ENCODE data around the gene VAMP8. TPM values are rescaled to one million over a fixed set of nuclear protein-coding genes. Genes with fewer than 3 reads are reported as not detected.
"Not testable (repeated sequence)": the region's sequence is repeated elsewhere in the genome, so short reads cannot be mapped to it uniquely, and the experiment has no call there.

VAMP8 gene
- total RNA-seq, 1 experiment from 2014 or later, result not detected

- no peak for TF ChIP-seq EZH2 (IDR thresholded peaks at IDR 0.05; ENCODE audit: borderline replicate concordance, low read depth, low read length, poor library complexity, severe bottlenecking)
- TF ChIP-seq, protein P1, sequence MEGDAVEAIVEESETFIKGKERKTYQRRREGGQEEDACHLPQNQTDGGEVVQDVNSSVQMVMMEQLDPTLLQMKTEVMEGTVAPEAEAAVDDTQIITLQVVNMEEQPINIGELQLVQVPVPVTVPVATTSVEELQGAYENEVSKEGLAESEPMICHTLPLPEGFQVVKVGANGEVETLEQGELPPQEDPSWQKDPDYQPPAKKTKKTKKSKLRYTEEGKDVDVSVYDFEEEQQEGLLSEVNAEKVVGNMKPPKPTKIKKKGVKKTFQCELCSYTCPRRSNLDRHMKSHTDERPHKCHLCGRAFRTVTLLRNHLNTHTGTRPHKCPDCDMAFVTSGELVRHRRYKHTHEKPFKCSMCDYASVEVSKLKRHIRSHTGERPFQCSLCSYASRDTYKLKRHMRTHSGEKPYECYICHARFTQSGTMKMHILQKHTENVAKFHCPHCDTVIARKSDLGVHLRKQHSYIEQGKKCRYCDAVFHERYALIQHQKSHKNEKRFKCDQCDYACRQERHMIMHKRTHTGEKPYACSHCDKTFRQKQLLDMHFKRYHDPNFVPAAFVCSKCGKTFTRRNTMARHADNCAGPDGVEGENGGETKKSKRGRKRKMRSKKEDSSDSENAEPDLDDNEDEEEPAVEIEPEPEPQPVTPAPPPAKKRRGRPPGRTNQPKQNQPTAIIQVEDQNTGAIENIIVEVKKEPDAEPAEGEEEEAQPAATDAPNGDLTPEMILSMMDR (conservative IDR thresholded peaks at IDR 0.05; ENCODE audit: low read depth, low read length), result no peak
- no peak overlapping the region for H3K4me3 ChIP-seq (ENCODE audit: low read depth, low read length, poor library complexity, severe bottlenecking)
- no peak for DNase-seq (ENCODE audit: low spot score)
- intact Hi-C loops (cut with micrococcal nuclease; ENCODE audit: unreplicated experiment), result loop anchor here (10.0 kb wide), 1 partner anchor 492 kb away; no protein-coding TSS in a partner anchor
- CTCF ChIA-PET, result no interaction called here
- no peaks in the 10 kb centered on the region for H3K27me3 ChIP-seq (replicated peaks; ENCODE audit: insufficient read depth, low read depth, low read length, poor library complexity)
- no peaks in the 10 kb centered on the region for H3K9me3 ChIP-seq (ENCODE audit: low read depth, low read length, poor library complexity, severe bottlenecking)
- peaks cover 11% of the 10 kb centered on the region for H3K4me1 ChIP-seq (ENCODE audit: insufficient read depth, low read length, poor library complexity, severe bottlenecking)
- no TSS peak for BruUV-seq (replicated peaks)
- POLR2A ChIA-PET (ENCODE audit: low non-redundant PET), result no interaction called here
- no peak overlapping the region for H3K27ac ChIP-seq (ENCODE audit: low read depth, low read length, poor library complexity, severe bottlenecking)
- H3K36me3 ChIP-seq (ENCODE audit: insufficient read depth, low read length, poor library complexity, severe bottlenecking), result peaks cover 42% of the 10 kb centered on the region
Observed at GRCh38 chr2:85557130-85557529, 20.3 kb upstream of the VAMP8 start.

- intact Hi-C loops (cut with micrococcal nuclease; ENCODE audit: unreplicated experiment), result loop anchor here (10.0 kb wide), 1 partner anchor 493 kb away; no protein-coding TSS in a partner anchor
- no peak for DNase-seq (ENCODE audit: low spot score)
- CTCF ChIA-PET, result no interaction called here
Observed at GRCh38 chr2:85558160-85558559, 19.2 kb upstream of the VAMP8 start.

DNA sequence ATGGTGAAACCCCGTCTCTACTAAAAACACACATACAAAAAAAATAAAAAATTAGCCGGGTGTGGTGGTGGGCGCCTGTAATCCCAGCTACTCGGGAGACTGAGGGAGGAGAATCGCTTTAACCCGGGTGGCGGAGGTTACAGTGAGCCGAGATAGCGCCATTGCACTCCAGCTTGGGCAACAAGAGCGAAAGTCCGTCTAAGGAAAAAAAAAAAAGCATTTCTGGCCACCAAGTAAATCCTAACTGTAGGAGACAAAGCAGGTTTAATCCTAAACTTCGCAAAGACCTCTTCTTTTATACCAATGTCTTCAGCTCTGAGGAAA lies 17.0 kb upstream of the VAMP8 start:
- ChIA-PET POLR2A (ENCODE audit: low non-redundant PET) (interaction anchor here (0.7 kb wide), 3 partner anchors 35 to 146 kb away, joined by 5 to 7 read pairs (median 7); partner anchors contain the start of gene RNF181), CTCF (interaction anchor here (2.0 kb wide), 1 partner anchor 8 kb away, joined by 10 read pairs; no protein-coding TSS in a partner anchor)
- BruUV-seq (replicated peaks); H3K27me3 ChIP-seq (replicated peaks; ENCODE audit: insufficient read depth, low read depth, low read length, poor library complexity); H3K9me3 ChIP-seq (ENCODE audit: low read depth, low read length, poor library complexity, severe bottlenecking); intact Hi-C loops (cut with micrococcal nuclease; ENCODE audit: unreplicated experiment); DNase-seq (ENCODE audit: low spot score): not testable (repeated sequence)
- Histone ChIP-seq H3K4me1 (ENCODE audit: insufficient read depth, low read length, poor library complexity, severe bottlenecking) (peaks cover 15% of the 10 kb centered on the region), H3K4me3 (ENCODE audit: low read depth, low read length, poor library complexity, severe bottlenecking) (peak overlapping the region; percentile 63), H3K36me3 (ENCODE audit: insufficient read depth, low read length, poor library complexity, severe bottlenecking) (peaks cover 21% of the 10 kb centered on the region), H3K27ac (ENCODE audit: low read depth, low read length, poor library complexity, severe bottlenecking) (peak overlapping the region; percentile 79)

More at GRCh38 chr2:85558160-85558559, 19.2 kb upstream of the VAMP8 start:
- H3K27me3 ChIP-seq (replicated peaks; ENCODE audit: insufficient read depth, low read depth, low read length, poor library complexity), result no peaks in the 10 kb centered on the region
- no peaks in the 10 kb centered on the region for H3K9me3 ChIP-seq (ENCODE audit: low read depth, low read length, poor library complexity, severe bottlenecking)
- H3K36me3 ChIP-seq (ENCODE audit: insufficient read depth, low read length, poor library complexity, severe bottlenecking), result peaks cover 34% of the 10 kb centered on the region
- peaks cover 15% of the 10 kb centered on the region for H3K4me1 ChIP-seq (ENCODE audit: insufficient read depth, low read length, poor library complexity, severe bottlenecking)
- no peak overlapping the region for H3K27ac ChIP-seq (ENCODE audit: low read depth, low read length, poor library complexity, severe bottlenecking)
- no peak for TF ChIP-seq EZH2 (IDR thresholded peaks at IDR 0.05; ENCODE audit: borderline replicate concordance, low read depth, low read length, poor library complexity, severe bottlenecking)
- TF ChIP-seq, protein P1 (conservative IDR thresholded peaks at IDR 0.05; ENCODE audit: low read depth, low read length), result no peak
- H3K4me3 ChIP-seq (ENCODE audit: low read depth, low read length, poor library complexity, severe bottlenecking), result no peak overlapping the region
- POLR2A ChIA-PET (ENCODE audit: low non-redundant PET), result no interaction called here
- no TSS peak for BruUV-seq (replicated peaks)

GRCh38 chr2:85560812-85561279 lies 16.5 kb upstream of the VAMP8 start:
- CTCF ChIA-PET, result interaction anchor here (0.6 to 2.0 kb wide), 2 partner anchors 9 to 812 kb away, joined by 3 to 10 read pairs; no protein-coding TSS in a partner anchor
- TF ChIP-seq, protein P1 (conservative IDR thresholded peaks at IDR 0.05; ENCODE audit: low read depth, low read length), result no peak
- TF ChIP-seq EZH2 (IDR thresholded peaks at IDR 0.05; ENCODE audit: borderline replicate concordance, low read depth, low read length, poor library complexity, severe bottlenecking), result no peak
- Histone ChIP-seq H3K4me3 (ENCODE audit: low read depth, low read length, poor library complexity, severe bottlenecking) (peak overlapping the region; percentile 63), H3K27ac (ENCODE audit: low read depth, low read length, poor library complexity, severe bottlenecking) (peak overlapping the region; percentile 79), H3K9me3 (ENCODE audit: low read depth, low read length, poor library complexity, severe bottlenecking) (no peaks in the 10 kb centered on the region), H3K4me1 (ENCODE audit: insufficient read depth, low read length, poor library complexity, severe bottlenecking) (peaks cover 15% of the 10 kb centered on the region), H3K36me3 (ENCODE audit: insufficient read depth, low read length, poor library complexity, severe bottlenecking) (peaks cover 17% of the 10 kb centered on the region), H3K27me3 (replicated peaks; ENCODE audit: insufficient read depth, low read depth, low read length, poor library complexity) (no peaks in the 10 kb centered on the region)
- POLR2A ChIA-PET (ENCODE audit: low non-redundant PET), result interaction anchor here (0.7 to 0.8 kb wide), 4 partner anchors 12 to 147 kb away, joined by 5 to 7 read pairs (median 6); partner anchors contain the start of gene RNF181
- intact Hi-C loops (cut with micrococcal nuclease; ENCODE audit: unreplicated experiment), result no loop called here
- BruUV-seq (replicated peaks), result no TSS peak
- DNase-seq (ENCODE audit: low spot score), result no peak
